MCF 10A (cell line): Measurements from ENCODE around the gene CD44. TPM values are rescaled to one million over a fixed set of nuclear protein-coding genes. Genes with fewer than 3 reads are reported as not detected.
A peak's percentile ranks its signal among the peaks of the same experiment; 100 is the strongest.

ENCODE experiments used
- BruUV-seq: library from RNA; stranded (reverse); fragments of 400-500 nt; replicated peaks from 2 replicates; lab custom pipeline; 2021; lab: Mats Ljungman, UMichigan
- CTCF ChIA-PET: fragments of 300-600 bp; sonication (Branson Sonifier 250); formaldehyde crosslinking; extraction: SDS; loops from one replicate; lab custom pipeline; 2021; ENCODE audit warnings: antibody characterized with exemption, inconsistent platforms; lab: Yijun Ruan, JAX
- POLR2A ChIA-PET: fragments of 300-600, 350-650 bp; sonication (Branson Sonifier 250); formaldehyde crosslinking; extraction: SDS; loops from one replicate; lab custom pipeline; 2020; ENCODE audit warnings: antibody characterized with exemption, inconsistent platforms; lab: Yijun Ruan, JAX
- DNase-seq: peaks from one replicate; pipeline ENCODE4 v3.0.0-alpha.2; 2018; ENCODE audit not compliant: unreplicated experiment
- H3K27ac Mint-ChIP-seq: one replicate; pipeline ENCODE4 v1.8.0; 2022; ENCODE audit warnings: mild to moderate bottlenecking, low read depth, mixed read lengths; ENCODE audit not compliant: unreplicated experiment
- H3K27me3 Mint-ChIP-seq: one replicate; pipeline ENCODE4 v1.8.0; 2022; ENCODE audit warnings: mixed read lengths; ENCODE audit not compliant: insufficient read depth, unreplicated experiment
- H3K36me3 Mint-ChIP-seq: one replicate; pipeline ENCODE4 v1.8.0; 2022; ENCODE audit warnings: mild to moderate bottlenecking, moderate library complexity, mixed read lengths; ENCODE audit not compliant: insufficient read depth, unreplicated experiment
- H3K4me1 Mint-ChIP-seq: one replicate; pipeline ENCODE4 v1.8.0; 2022; ENCODE audit warnings: mixed read lengths; ENCODE audit not compliant: insufficient read depth, unreplicated experiment
- H3K4me3 Mint-ChIP-seq: one replicate; pipeline ENCODE4 v1.8.0; 2022; ENCODE audit warnings: mild to moderate bottlenecking, moderate library complexity, mixed read lengths; ENCODE audit not compliant: unreplicated experiment
- H3K9me3 Mint-ChIP-seq: one replicate; pipeline ENCODE4 v1.8.0; 2022; ENCODE audit warnings: mixed read lengths; ENCODE audit not compliant: unreplicated experiment
- CTCF ChIP-seq: fragments of 200-600 bp; IDR thresholded peaks from one replicate; pipeline ENCODE4 v1.8.0; 2022; ENCODE audit warnings: antibody characterized with exemption, mild to moderate bottlenecking; ENCODE audit not compliant: unreplicated experiment
- intact Hi-C: fragments of 100-400 bp; cut with micrococcal nuclease; formaldehyde crosslinking; loops from 2 replicates; pipeline ENCODE4 v1.14.1; 2022
- total RNA-seq: library from RNA; stranded (reverse); gene quantifications from 2 replicates; pipeline ENCODE4 v1.2.3, GENCODE V29; 2022

The CD44 gene
- total RNA-seq, 1 experiment from 2014 or later: 446 TPM

GRCh38 chr11:35193767-35194166 lies 54.8 kb downstream of the CD44 start:
- intact Hi-C loops: no loop called here
- Mint-ChIP-seq H3K27ac (no peak overlapping the region), H3K9me3 (no peaks in the 10 kb centered on the region), H3K4me1 (peaks cover 5% of the 10 kb centered on the region), H3K36me3 (peaks cover 92% of the 10 kb centered on the region), H3K4me3 (no peak overlapping the region), H3K27me3 (no peaks in the 10 kb centered on the region)
- no TSS peak for BruUV-seq
- ChIA-PET POLR2A (interaction anchor here (1.2 to 1.3 kb wide), 2 partner anchors 50 to 184 kb away, joined by 3 read pairs; no protein-coding TSS in a partner anchor), CTCF (interaction anchor here (0.6 to 0.9 kb wide), 3 partner anchors 10 to 267 kb away, joined by 3 read pairs; no protein-coding TSS in a partner anchor)
- TF ChIP-seq CTCF: no peak
- no peak for DNase-seq

GRCh38 chr11:35197292-35197691 lies 58.3 kb downstream of the CD44 start:
- TF ChIP-seq CTCF: no peak
- ChIA-PET POLR2A (interaction anchor here (0.7 to 3.4 kb wide), 2 partner anchors 19 to 52 kb away, joined by 3 to 7 read pairs; no protein-coding TSS in a partner anchor), CTCF (no interaction called here)
- DNase-seq: no peak
- no peaks in the 10 kb centered on the region for H3K27me3 Mint-ChIP-seq
- no peaks in the 10 kb centered on the region for H3K4me1 Mint-ChIP-seq
- H3K27ac Mint-ChIP-seq: no peak overlapping the region
- no peaks in the 10 kb centered on the region for H3K9me3 Mint-ChIP-seq
- no TSS peak for BruUV-seq
- H3K36me3 Mint-ChIP-seq: peaks cover 84% of the 10 kb centered on the region
- H3K4me3 Mint-ChIP-seq: no peak overlapping the region
- intact Hi-C loops: no loop called here

- H3K4me1 Mint-ChIP-seq: no peaks in the 10 kb centered on the region
- ChIA-PET CTCF (interaction anchor here (0.7 kb wide), 1 partner anchor 103 kb away, joined by 3 read pairs; no protein-coding TSS in a partner anchor), POLR2A (no interaction called here)
- no peak for DNase-seq
- no TSS peak for BruUV-seq
- TF ChIP-seq CTCF: no peak
- no peaks in the 10 kb centered on the region for H3K9me3 Mint-ChIP-seq
- H3K4me3 Mint-ChIP-seq: no peak overlapping the region
- no peaks in the 10 kb centered on the region for H3K27me3 Mint-ChIP-seq
- peaks cover 84% of the 10 kb centered on the region for H3K36me3 Mint-ChIP-seq
- intact Hi-C loops: no loop called here
- no peak overlapping the region for H3K27ac Mint-ChIP-seq
Measured at GRCh38 chr11:35200811-35201341, 61.9 kb downstream of the CD44 start.

GRCh38 chr11:35204614-35205013 lies 65.6 kb downstream of the CD44 start:
- no peaks in the 10 kb centered on the region for H3K4me1 Mint-ChIP-seq
- no peak for DNase-seq
- H3K36me3 Mint-ChIP-seq: peaks cover 83% of the 10 kb centered on the region
- no peak for TF ChIP-seq CTCF
- BruUV-seq: no TSS peak
- no peaks in the 10 kb centered on the region for H3K9me3 Mint-ChIP-seq
- H3K27ac Mint-ChIP-seq: peak overlapping the region; percentile 13
- H3K4me3 Mint-ChIP-seq: no peak overlapping the region
- ChIA-PET CTCF (interaction anchor here (0.7 to 1.3 kb wide), 2 partner anchors 21 to 148 kb away, joined by 3 to 4 read pairs; no protein-coding TSS in a partner anchor), POLR2A (interaction anchor here (1.0 to 1.1 kb wide), 2 partner anchors 15 to 37 kb away, joined by 3 to 4 read pairs; no protein-coding TSS in a partner anchor)
- H3K27me3 Mint-ChIP-seq: no peaks in the 10 kb centered on the region
- intact Hi-C loops: no loop called here
